ENCODE results near the gene PDCD2L.

PDCD2L gene

DNA sequence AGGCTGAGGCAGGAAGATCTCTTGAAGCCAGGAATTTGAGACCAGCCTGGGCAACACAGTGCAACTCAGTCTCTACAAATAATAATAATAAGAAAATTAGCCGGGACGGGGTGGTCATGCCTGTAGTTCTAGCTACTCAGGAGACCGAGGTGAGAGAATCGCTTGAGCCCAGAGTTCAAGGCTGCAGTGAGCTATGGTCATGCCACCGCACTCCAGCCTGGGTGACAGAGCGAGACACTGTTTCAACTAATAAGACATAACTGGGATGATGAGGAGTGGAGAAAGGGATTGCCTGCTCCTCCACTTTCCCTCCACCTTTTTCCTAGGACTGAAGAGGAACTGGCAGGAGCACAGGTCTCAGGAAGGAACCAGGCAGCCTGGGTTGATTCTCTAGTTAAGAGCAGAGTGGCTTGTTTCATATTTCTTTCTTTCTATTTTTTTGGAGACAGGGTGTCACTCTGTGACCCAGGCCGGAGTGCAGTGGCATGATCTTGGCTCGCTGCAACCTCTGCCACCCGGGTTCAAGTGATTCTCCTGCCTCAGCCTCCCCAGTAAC, 43.8 kb upstream of the PDCD2L start:
- Histone ChIP-seq H3K9me3 (ENCODE audit: insufficient read depth, low read length) (no peaks in the 10 kb centered on the region), H3K27ac (ENCODE audit: low read depth, low read length) (no peak overlapping the region), H3K79me2 (ENCODE audit: insufficient read depth, low read length) (peaks cover 4% of the 10 kb centered on the region), H3F3A (ENCODE audit: insufficient read depth) (peaks cover 15% of the 10 kb centered on the region), H3K36me3 (ENCODE audit: low read length) (no peaks in the 10 kb centered on the region), H3K9ac (ENCODE audit: low read length) (no peak overlapping the region; the same call in 1 of the 2 replicates), H3K27me3 (ENCODE audit: low read length) (no peaks in the 10 kb centered on the region), H3K4me3 (ENCODE audit: insufficient read depth, low read length, poor library complexity, severe bottlenecking) (no peak overlapping the region), H3K9me2 (replicated peaks; ENCODE audit: insufficient read depth, low read length) (no peaks in the 10 kb centered on the region), H3K4me2 (ENCODE audit: low read depth, low read length, poor library complexity, severe bottlenecking) (no peak overlapping the region), H2AFZ (ENCODE audit: low read depth, low read length, severe bottlenecking) (no peak overlapping the region), H4K20me1 (ENCODE audit: low read depth, low read length) (no peaks in the 10 kb centered on the region)
- TF ChIP-seq, protein P1, sequence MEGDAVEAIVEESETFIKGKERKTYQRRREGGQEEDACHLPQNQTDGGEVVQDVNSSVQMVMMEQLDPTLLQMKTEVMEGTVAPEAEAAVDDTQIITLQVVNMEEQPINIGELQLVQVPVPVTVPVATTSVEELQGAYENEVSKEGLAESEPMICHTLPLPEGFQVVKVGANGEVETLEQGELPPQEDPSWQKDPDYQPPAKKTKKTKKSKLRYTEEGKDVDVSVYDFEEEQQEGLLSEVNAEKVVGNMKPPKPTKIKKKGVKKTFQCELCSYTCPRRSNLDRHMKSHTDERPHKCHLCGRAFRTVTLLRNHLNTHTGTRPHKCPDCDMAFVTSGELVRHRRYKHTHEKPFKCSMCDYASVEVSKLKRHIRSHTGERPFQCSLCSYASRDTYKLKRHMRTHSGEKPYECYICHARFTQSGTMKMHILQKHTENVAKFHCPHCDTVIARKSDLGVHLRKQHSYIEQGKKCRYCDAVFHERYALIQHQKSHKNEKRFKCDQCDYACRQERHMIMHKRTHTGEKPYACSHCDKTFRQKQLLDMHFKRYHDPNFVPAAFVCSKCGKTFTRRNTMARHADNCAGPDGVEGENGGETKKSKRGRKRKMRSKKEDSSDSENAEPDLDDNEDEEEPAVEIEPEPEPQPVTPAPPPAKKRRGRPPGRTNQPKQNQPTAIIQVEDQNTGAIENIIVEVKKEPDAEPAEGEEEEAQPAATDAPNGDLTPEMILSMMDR (IDR thresholded peaks at IDR 0.05; ENCODE audit: insufficient read depth, low read length, poor library complexity, severe bottlenecking): no peak
- no peak for TF ChIP-seq EZH2phosphoT487 (conservative IDR thresholded peaks at IDR 0.05; ENCODE audit: low read length)

DNA sequence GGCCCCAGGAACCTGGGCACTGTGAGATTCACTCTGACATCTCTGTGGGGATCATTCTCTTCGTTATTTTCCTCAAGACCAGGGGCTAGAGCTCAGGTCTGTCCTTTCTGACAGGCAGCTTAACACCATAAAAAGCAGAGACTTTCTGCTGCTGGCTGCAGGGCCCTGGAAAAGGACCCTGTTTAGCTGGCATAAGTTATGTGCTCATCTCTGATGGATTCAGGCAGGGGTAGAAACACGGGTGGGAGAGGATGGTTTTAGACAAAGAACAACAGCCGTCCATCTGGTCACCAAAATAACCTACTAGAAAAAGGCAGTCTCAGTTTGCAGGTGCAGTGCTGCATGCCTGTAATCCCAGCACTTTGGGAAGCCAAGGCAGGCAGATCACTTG, 41.5 kb upstream of the PDCD2L start:
- H3K9me3 ChIP-seq (ENCODE audit: insufficient read depth, low read length): no peaks in the 10 kb centered on the region

DNA sequence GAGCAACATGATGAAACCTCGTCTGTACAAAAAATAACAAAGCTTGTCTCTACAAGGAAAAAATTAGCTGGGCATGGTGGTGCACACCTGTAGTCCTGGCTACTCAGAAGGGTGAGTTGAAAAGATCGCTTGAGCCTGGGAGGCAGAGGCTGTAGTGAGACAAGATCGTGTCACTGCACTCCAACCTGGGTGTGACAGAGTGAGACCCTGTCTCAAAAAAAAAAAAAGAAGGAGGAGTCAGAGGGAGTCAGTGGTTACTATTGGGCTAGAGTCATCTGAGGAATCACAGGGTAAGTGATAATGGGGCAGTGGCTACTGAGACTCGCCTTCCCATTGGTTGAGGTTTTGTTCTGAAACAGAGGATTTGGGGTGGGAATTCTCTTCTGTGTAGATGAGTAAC, 41.1 kb upstream of the PDCD2L start:
- no peaks in the 10 kb centered on the region for H3K9me2 ChIP-seq (replicated peaks; ENCODE audit: insufficient read depth, low read length)
- no peak overlapping the region for H3K9ac ChIP-seq (ENCODE audit: low read length)
- H3K27ac ChIP-seq (ENCODE audit: low read depth, low read length): no peak overlapping the region
- H3F3A ChIP-seq (ENCODE audit: insufficient read depth): peaks cover 12% of the 10 kb centered on the region
- no peaks in the 10 kb centered on the region for H3K9me3 ChIP-seq (ENCODE audit: insufficient read depth, low read length)
- H3K79me2 ChIP-seq (ENCODE audit: insufficient read depth, low read length): peaks cover 24% of the 10 kb centered on the region
- H4K20me1 ChIP-seq (ENCODE audit: low read depth, low read length): no peaks in the 10 kb centered on the region
- no peaks in the 10 kb centered on the region for H3K27me3 ChIP-seq (ENCODE audit: low read length)
- no peak overlapping the region for H2AFZ ChIP-seq (ENCODE audit: low read depth, low read length, severe bottlenecking)
- H3K36me3 ChIP-seq (ENCODE audit: low read length): no peaks in the 10 kb centered on the region
- TF ChIP-seq, protein P1 (IDR thresholded peaks at IDR 0.05; ENCODE audit: insufficient read depth, low read length, poor library complexity, severe bottlenecking): no peak
- no peak for TF ChIP-seq EZH2phosphoT487 (conservative IDR thresholded peaks at IDR 0.05; ENCODE audit: low read length)
- H3K4me2 ChIP-seq (ENCODE audit: low read depth, low read length, poor library complexity, severe bottlenecking): no peak overlapping the region
- no peak overlapping the region for H3K4me3 ChIP-seq (ENCODE audit: insufficient read depth, low read length, poor library complexity, severe bottlenecking)

More for the DNA sequence above, 41.5 kb upstream of the PDCD2L start:
- H3K79me2 ChIP-seq (ENCODE audit: insufficient read depth, low read length): peaks cover 22% of the 10 kb centered on the region
- no peak overlapping the region for H3K27ac ChIP-seq (ENCODE audit: low read depth, low read length)
- no peaks in the 10 kb centered on the region for H4K20me1 ChIP-seq (ENCODE audit: low read depth, low read length)
- H3K27me3 ChIP-seq (ENCODE audit: low read length): no peaks in the 10 kb centered on the region
- no peak overlapping the region for H2AFZ ChIP-seq (ENCODE audit: low read depth, low read length, severe bottlenecking)
- no peak for TF ChIP-seq EZH2phosphoT487 (conservative IDR thresholded peaks at IDR 0.05; ENCODE audit: low read length)
- H3K4me2 ChIP-seq (ENCODE audit: low read depth, low read length, poor library complexity, severe bottlenecking): no peak overlapping the region
- H3K4me3 ChIP-seq (ENCODE audit: insufficient read depth, low read length, poor library complexity, severe bottlenecking): no peak overlapping the region
- H3K9ac ChIP-seq (ENCODE audit: low read length): no peak overlapping the region
- no peaks in the 10 kb centered on the region for H3K9me2 ChIP-seq (replicated peaks; ENCODE audit: insufficient read depth, low read length)
- H3F3A ChIP-seq (ENCODE audit: insufficient read depth): peaks cover 12% of the 10 kb centered on the region
- no peaks in the 10 kb centered on the region for H3K36me3 ChIP-seq (ENCODE audit: low read length)

DNA sequence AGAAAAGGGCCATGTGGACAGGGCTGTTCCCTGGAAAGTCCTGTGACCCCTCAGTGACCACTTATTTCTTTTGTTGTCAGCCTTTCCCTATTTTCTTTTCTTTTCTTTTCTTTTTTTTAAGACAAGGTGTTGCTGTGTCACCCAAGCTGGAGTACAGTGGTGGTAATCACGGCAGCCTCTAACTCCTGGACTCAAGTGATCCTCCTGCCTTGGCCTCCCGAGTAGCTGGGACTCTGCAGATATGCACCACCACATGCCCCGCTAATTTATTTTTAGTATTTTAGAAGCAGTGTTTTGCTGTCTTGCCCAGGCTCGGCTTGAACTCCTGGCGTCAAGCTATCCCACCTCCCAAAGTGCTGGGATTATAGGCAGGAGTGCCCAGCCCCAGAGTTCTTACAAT, 40.3 kb upstream of the PDCD2L start:
- H3K36me3 ChIP-seq (ENCODE audit: low read length): no peaks in the 10 kb centered on the region; the same call in 1 of the 2 replicates
- H3K9me3 ChIP-seq (ENCODE audit: insufficient read depth, low read length): no peaks in the 10 kb centered on the region
- no peak overlapping the region for H3K27ac ChIP-seq (ENCODE audit: low read depth, low read length)
- H2AFZ ChIP-seq (ENCODE audit: low read depth, low read length, severe bottlenecking): no peak overlapping the region
- no peaks in the 10 kb centered on the region for H3K27me3 ChIP-seq (ENCODE audit: low read length)
- TF ChIP-seq, protein P1 (IDR thresholded peaks at IDR 0.05; ENCODE audit: insufficient read depth, low read length, poor library complexity, severe bottlenecking): no peak
- no peak for TF ChIP-seq EZH2phosphoT487 (conservative IDR thresholded peaks at IDR 0.05; ENCODE audit: low read length)
- no peaks in the 10 kb centered on the region for H3K9me2 ChIP-seq (replicated peaks; ENCODE audit: insufficient read depth, low read length)
- peaks cover 12% of the 10 kb centered on the region for H3F3A ChIP-seq (ENCODE audit: insufficient read depth)
- peaks cover 28% of the 10 kb centered on the region for H3K79me2 ChIP-seq (ENCODE audit: insufficient read depth, low read length)
- H3K9ac ChIP-seq (ENCODE audit: low read length): no peak overlapping the region
- H3K4me2 ChIP-seq (ENCODE audit: low read depth, low read length, poor library complexity, severe bottlenecking): no peak overlapping the region
- no peaks in the 10 kb centered on the region for H4K20me1 ChIP-seq (ENCODE audit: low read depth, low read length)
- no peak overlapping the region for H3K4me3 ChIP-seq (ENCODE audit: insufficient read depth, low read length, poor library complexity, severe bottlenecking)
